Retinal pigment epithelial cell (primary cell): Measurements from ENCODE around the gene TRANK1.

Experiments
- DNase-seq: peaks from one replicate; pipeline ENCODE4 v3.0.0-alpha.2; 2010; ENCODE audit warnings: low read depth
- H3K4me3 ChIP-seq: 2 replicates; pipeline ENCODE4 v1.5.1; 2011; ENCODE audit warnings: mild to moderate bottlenecking, low read length, control low read depth, moderate library complexity
- CTCF ChIP-seq: conservative IDR thresholded peaks from 2 replicates; pipeline ENCODE4 v1.5.1; 2011; ENCODE audit warnings: low read depth, low read length, control low read depth, inconsistent platforms

TRANK1 gene

GRCh38 chr3:36823806-36824205, 121.0 kb downstream of the TRANK1 start:
- DNase-seq: no peak
- TF ChIP-seq CTCF: no peak

GRCh38 chr3:36820083-36820482, 124.8 kb downstream of the TRANK1 start:
- no peak overlapping the region for H3K4me3 ChIP-seq
- TF ChIP-seq CTCF: no peak
- no peak for DNase-seq

More at GRCh38 chr3:36823806-36824205, 121.0 kb downstream of the TRANK1 start:
- H3K4me3 ChIP-seq: no peak overlapping the region

DNA sequence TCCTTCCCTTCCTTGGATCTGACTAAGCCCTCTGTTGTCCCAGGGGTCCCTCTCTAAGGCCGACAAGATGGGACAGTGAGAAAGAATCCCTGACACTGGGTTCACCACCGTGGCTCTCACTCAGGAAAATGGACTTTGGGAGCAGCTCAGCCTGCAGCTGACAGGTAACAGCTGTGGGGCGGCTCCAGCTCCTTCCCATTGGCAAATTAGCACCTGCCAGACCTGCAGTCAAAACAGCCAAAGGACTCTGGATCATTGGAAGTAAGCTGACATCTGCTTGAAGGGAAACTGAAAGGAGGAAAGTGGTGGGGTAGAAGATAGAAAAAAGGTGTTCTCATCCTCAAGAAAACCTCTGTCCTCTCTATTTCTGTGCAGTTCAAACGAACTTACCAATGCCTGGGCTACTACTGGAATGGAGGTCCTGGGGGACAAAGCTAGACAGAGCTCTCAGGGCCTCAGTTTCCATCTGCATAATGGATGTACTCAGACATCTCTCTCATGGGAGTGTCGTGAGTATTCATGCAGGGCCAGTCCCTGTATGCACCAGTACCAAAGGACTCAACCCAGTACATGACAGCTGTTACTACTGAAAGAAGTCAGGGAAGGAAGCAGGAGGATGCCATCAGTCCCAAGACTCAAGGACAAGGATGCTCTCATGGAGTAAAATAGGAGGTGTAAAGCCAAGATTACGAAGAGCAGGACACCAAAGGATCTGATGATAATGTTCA, 126.9 kb downstream of the TRANK1 start:
- no peak for TF ChIP-seq CTCF
- DNase-seq: no peak
- no peak overlapping the region for H3K4me3 ChIP-seq

- TF ChIP-seq CTCF: no peak
- no peak overlapping the region for H3K4me3 ChIP-seq
- DNase-seq: no peak
Observed at GRCh38 chr3:36815375-36815774, 129.5 kb downstream of the TRANK1 start.

DNA sequence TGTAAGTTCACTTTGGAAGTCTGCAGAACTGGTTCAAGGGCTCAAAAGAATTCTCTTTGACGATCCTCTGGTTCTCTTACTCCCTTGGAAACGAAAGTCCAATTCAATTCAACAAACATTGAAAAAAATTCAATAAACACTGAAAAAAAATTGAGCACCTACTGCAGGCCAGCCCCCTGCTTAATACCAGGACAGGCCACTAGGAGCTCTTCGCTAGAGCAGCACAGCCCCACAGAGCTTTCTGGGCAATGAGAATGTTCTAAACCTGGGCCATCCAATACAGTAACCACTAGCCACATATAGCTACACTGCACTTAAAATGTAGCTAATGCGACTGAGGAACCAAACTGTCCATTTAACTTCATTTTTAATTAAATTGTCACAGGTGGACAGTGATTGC, 130.1 kb downstream of the TRANK1 start:
- DNase-seq: no peak
- H3K4me3 ChIP-seq: no peak overlapping the region
- TF ChIP-seq CTCF: peak; percentile 35

- no peak for DNase-seq
- no peak for TF ChIP-seq CTCF
- H3K4me3 ChIP-seq: no peak overlapping the region
Observed at GRCh38 chr3:36814066-36814717, 130.7 kb downstream of the TRANK1 start.

GRCh38 chr3:36813305-36813704, 131.5 kb downstream of the TRANK1 start:
- no peak for TF ChIP-seq CTCF
- no peak for DNase-seq
- H3K4me3 ChIP-seq: no peak overlapping the region
